Measurements from ENCODE around the gene DAGLA.
A peak's percentile ranks its signal among the peaks of the same experiment; 100 is the strongest.

DAGLA gene

GRCh38 chr11:61679893-61680621 is at the start of gene DAGLA:
Gene DAGLA, plus strand, starts transcription at chr11:61680391. Its CDS starts 39,765 bp downstream, at chr11:61720156.
- H3K27ac Mint-ChIP-seq, result no peak within 1 kb of the TSS
- H3K27me3 Mint-ChIP-seq, result peaks cover 14% of the 10 kb centered on the region
- H3K4me1 Mint-ChIP-seq, result peaks cover 3% of the 10 kb centered on the region
- ATAC-seq (ENCODE audit: low read depth), result peak; percentile 80
- peak within 1 kb of the TSS; percentile 65 for H3K4me3 Mint-ChIP-seq
- H3K36me3 Mint-ChIP-seq, result no peaks in the 10 kb centered on the region
- peak; percentile 53 to 74 for DNase-seq (ENCODE audit: low spot score in 2 of 2)
- no peaks in the 10 kb centered on the region for H3K9me3 Mint-ChIP-seq

GRCh38 chr11:61632096-61632495 is 48.1 kb upstream of the DAGLA start:
- no peak overlapping the region for H3K4me3 Mint-ChIP-seq
- ATAC-seq (ENCODE audit: low read depth), result no peak
- H3K9me3 Mint-ChIP-seq, result no peaks in the 10 kb centered on the region
- DNase-seq (ENCODE audit: low spot score in 2 of 2), result no peak
- H3K36me3 Mint-ChIP-seq, result no peaks in the 10 kb centered on the region
- peaks cover 27% of the 10 kb centered on the region for H3K27me3 Mint-ChIP-seq
- no peak overlapping the region for H3K27ac Mint-ChIP-seq
- H3K4me1 Mint-ChIP-seq, result no peaks in the 10 kb centered on the region

GRCh38 chr11:61635304-61635703 is 44.9 kb upstream of the DAGLA start:
- no peaks in the 10 kb centered on the region for H3K9me3 Mint-ChIP-seq
- no peak overlapping the region for H3K27ac Mint-ChIP-seq
- no peak for DNase-seq (ENCODE audit: low spot score in 2 of 2)

GRCh38 chr11:61635787-61636186 is 44.4 kb upstream of the DAGLA start:
- Mint-ChIP-seq H3K36me3 (no peaks in the 10 kb centered on the region), H3K27me3 (peaks cover 10% of the 10 kb centered on the region), H3K9me3 (no peaks in the 10 kb centered on the region), H3K27ac (no peak overlapping the region), H3K4me3 (no peak overlapping the region), H3K4me1 (no peaks in the 10 kb centered on the region)
- ATAC-seq (ENCODE audit: low read depth) (no peak), DNase-seq (ENCODE audit: low spot score in 2 of 2) (no peak)

More at GRCh38 chr11:61635304-61635703, 44.9 kb upstream of the DAGLA start:
- Mint-ChIP-seq H3K4me3 (no peak overlapping the region), H3K27me3 (peaks cover 10% of the 10 kb centered on the region), H3K36me3 (no peaks in the 10 kb centered on the region), H3K4me1 (no peaks in the 10 kb centered on the region)
- ATAC-seq (ENCODE audit: low read depth), result no peak

GRCh38 chr11:61636676-61637075 is 43.5 kb upstream of the DAGLA start:
- H3K4me3 Mint-ChIP-seq, result no peak overlapping the region
- H3K36me3 Mint-ChIP-seq, result no peaks in the 10 kb centered on the region
- no peak overlapping the region for H3K27ac Mint-ChIP-seq
- ATAC-seq (ENCODE audit: low read depth) (no peak), DNase-seq (ENCODE audit: low spot score in 2 of 2) (no peak)
- H3K27me3 Mint-ChIP-seq, result peaks cover 12% of the 10 kb centered on the region
- no peaks in the 10 kb centered on the region for H3K4me1 Mint-ChIP-seq
- no peaks in the 10 kb centered on the region for H3K9me3 Mint-ChIP-seq

GRCh38 chr11:61637277-61637676 is 42.9 kb upstream of the DAGLA start:
- Mint-ChIP-seq H3K4me3 (no peak overlapping the region), H3K36me3 (no peaks in the 10 kb centered on the region), H3K9me3 (no peaks in the 10 kb centered on the region), H3K27ac (no peak overlapping the region), H3K27me3 (peaks cover 12% of the 10 kb centered on the region), H3K4me1 (no peaks in the 10 kb centered on the region)
- ATAC-seq (ENCODE audit: low read depth) (no peak), DNase-seq (ENCODE audit: low spot score in 2 of 2) (no peak)

- no peaks in the 10 kb centered on the region for H3K9me3 Mint-ChIP-seq
- no peak overlapping the region for H3K4me3 Mint-ChIP-seq
- ATAC-seq (ENCODE audit: low read depth) (no peak), DNase-seq (ENCODE audit: low spot score in 2 of 2) (no peak)
- H3K4me1 Mint-ChIP-seq, result no peaks in the 10 kb centered on the region
- H3K27me3 Mint-ChIP-seq, result peaks cover 10% of the 10 kb centered on the region
- no peak overlapping the region for H3K27ac Mint-ChIP-seq
- H3K36me3 Mint-ChIP-seq, result no peaks in the 10 kb centered on the region
These were observed 40.3 kb upstream of the DAGLA start for GRCh38 chr11:61639816-61640443.

- Mint-ChIP-seq H3K36me3 (no peaks in the 10 kb centered on the region), H3K9me3 (no peaks in the 10 kb centered on the region), H3K27ac (no peak overlapping the region), H3K4me1 (peaks cover 2% of the 10 kb centered on the region), H3K4me3 (no peak overlapping the region), H3K27me3 (peaks cover 2% of the 10 kb centered on the region)
- DNase-seq (ENCODE audit: low spot score in 2 of 2) (no peak), ATAC-seq (ENCODE audit: low read depth) (no peak)
These were observed 38.0 kb upstream of the DAGLA start for GRCh38 chr11:61642162-61642561.

- no peak overlapping the region for H3K27ac Mint-ChIP-seq
- DNase-seq (ENCODE audit: low spot score in 2 of 2) (no peak), ATAC-seq (ENCODE audit: low read depth) (peak; percentile 83)
- peaks cover 2% of the 10 kb centered on the region for H3K27me3 Mint-ChIP-seq
- no peaks in the 10 kb centered on the region for H3K36me3 Mint-ChIP-seq
- H3K4me3 Mint-ChIP-seq, result no peak overlapping the region
- H3K9me3 Mint-ChIP-seq, result no peaks in the 10 kb centered on the region
- H3K4me1 Mint-ChIP-seq, result peaks cover 2% of the 10 kb centered on the region
These were observed 34.9 kb upstream of the DAGLA start for GRCh38 chr11:61645179-61645868.

GRCh38 chr11:61647529-61647928 is 32.7 kb upstream of the DAGLA start:
- H3K4me1 Mint-ChIP-seq, result peaks cover 2% of the 10 kb centered on the region
- H3K36me3 Mint-ChIP-seq, result no peaks in the 10 kb centered on the region
- no peak overlapping the region for H3K4me3 Mint-ChIP-seq
- H3K27ac Mint-ChIP-seq, result no peak overlapping the region
- ATAC-seq (ENCODE audit: low read depth), result no peak
- peaks cover 4% of the 10 kb centered on the region for H3K27me3 Mint-ChIP-seq
- no peak for DNase-seq (ENCODE audit: low spot score in 2 of 2)
- no peaks in the 10 kb centered on the region for H3K9me3 Mint-ChIP-seq

- peaks cover 11% of the 10 kb centered on the region for H3K27me3 Mint-ChIP-seq
These were observed 29.2 kb upstream of the DAGLA start for GRCh38 chr11:61650781-61651571.

GRCh38 chr11:61652135-61652534 is 28.1 kb upstream of the DAGLA start:
- no peaks in the 10 kb centered on the region for H3K4me1 Mint-ChIP-seq
- ATAC-seq (ENCODE audit: low read depth) (no peak), DNase-seq (ENCODE audit: low spot score in 2 of 2) (no peak)
- H3K27me3 Mint-ChIP-seq, result peaks cover 14% of the 10 kb centered on the region
- H3K4me3 Mint-ChIP-seq, result no peak overlapping the region
- no peaks in the 10 kb centered on the region for H3K9me3 Mint-ChIP-seq
- H3K27ac Mint-ChIP-seq, result no peak overlapping the region
- H3K36me3 Mint-ChIP-seq, result no peaks in the 10 kb centered on the region

More at GRCh38 chr11:61650781-61651571, 29.2 kb upstream of the DAGLA start:
- no peaks in the 10 kb centered on the region for H3K9me3 Mint-ChIP-seq
- DNase-seq (ENCODE audit: low spot score in 2 of 2) (no peak), ATAC-seq (ENCODE audit: low read depth) (no peak)
- H3K4me3 Mint-ChIP-seq, result no peak overlapping the region
- no peak overlapping the region for H3K27ac Mint-ChIP-seq
- no peaks in the 10 kb centered on the region for H3K4me1 Mint-ChIP-seq
- no peaks in the 10 kb centered on the region for H3K36me3 Mint-ChIP-seq

GRCh38 chr11:61654397-61654829 is 25.8 kb upstream of the DAGLA start:
- ATAC-seq (ENCODE audit: low read depth) (no peak), DNase-seq (ENCODE audit: low spot score in 2 of 2) (no peak)
- no peak overlapping the region for H3K27ac Mint-ChIP-seq
- no peak overlapping the region for H3K4me3 Mint-ChIP-seq
- no peaks in the 10 kb centered on the region for H3K36me3 Mint-ChIP-seq
- no peaks in the 10 kb centered on the region for H3K9me3 Mint-ChIP-seq
- H3K27me3 Mint-ChIP-seq, result peaks cover 14% of the 10 kb centered on the region
- no peaks in the 10 kb centered on the region for H3K4me1 Mint-ChIP-seq
